GM12875 (cell line): Measurements from ENCODE around the gene LCE1E.

Experiments
- H3K4me3 ChIP-seq: one replicate; pipeline ENCODE4 v1.5.1; 2011; ENCODE audit warnings: low read depth, low read length, control low read depth
- CTCF ChIP-seq: IDR thresholded peaks from 2 replicates; pipeline ENCODE4 v1.5.1; 2011; ENCODE audit warnings: low read depth, mild to moderate bottlenecking, control low read depth, inconsistent platforms, low read length, moderate library complexity, borderline replicate concordance; ENCODE audit not compliant: insufficient read depth

Gene LCE1E

GRCh38 chr1:152817309-152817708, 31.3 kb downstream of the LCE1E start:
- no peak overlapping the region for H3K4me3 ChIP-seq
- no peak for TF ChIP-seq CTCF

GRCh38 chr1:152823294-152823693, 37.2 kb downstream of the LCE1E start:
- no peak overlapping the region for H3K4me3 ChIP-seq
- no peak for TF ChIP-seq CTCF

GRCh38 chr1:152824964-152825363, 38.9 kb downstream of the LCE1E start:
- no peak overlapping the region for H3K4me3 ChIP-seq
- TF ChIP-seq CTCF: no peak

GRCh38 chr1:152827173-152827572, 41.1 kb downstream of the LCE1E start, which contains the start of gene LCE1A:
LCE1A (plus strand) TSS chr1:152827473; CDS start chr1:152827473, 0 bp downstream.
- H3K4me3 ChIP-seq: no peak within 1 kb of the TSS
- TF ChIP-seq CTCF: no peak

- no peak overlapping the region for H3K4me3 ChIP-seq
These were observed 50.8 kb downstream of the LCE1E start for GRCh38 chr1:152836870-152837269.

More at GRCh38 chr1:152836870-152837269, 50.8 kb downstream of the LCE1E start:
- TF ChIP-seq CTCF: no peak
